Measurements from ENCODE around the gene KSR1. TPM values are rescaled to one million over a fixed set of nuclear protein-coding genes. Genes with fewer than 3 reads are reported as not detected.

The KSR1 gene
- total and polyA plus RNA-seq, 2 of the 4 experiments (the other 2 are of a cell fraction) = 12.5 to 21.9 TPM

DNA sequence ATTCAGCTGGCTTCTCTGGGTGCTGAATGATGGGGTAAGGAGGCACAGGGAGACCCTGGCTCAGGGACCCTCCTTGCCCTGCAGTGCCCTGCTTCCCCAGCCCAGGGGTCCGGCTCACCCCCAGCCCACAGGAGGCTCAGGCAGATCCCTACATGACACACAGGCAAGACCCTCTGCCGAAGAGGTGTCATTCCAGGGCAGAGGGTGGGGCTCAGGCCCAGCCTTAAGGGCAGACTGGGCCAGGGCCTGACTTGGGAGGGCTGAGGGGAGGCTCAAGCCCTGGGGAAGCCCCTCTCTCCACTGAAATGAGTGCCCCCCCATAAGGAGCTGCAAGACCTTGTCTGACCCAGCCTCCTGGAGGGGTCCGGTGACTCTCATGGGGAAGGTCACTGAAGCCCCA lies 30.3 kb upstream of the KSR1 start:
- Histone ChIP-seq H2BK20ac (ENCODE audit: low read depth, low read length) (no peak overlapping the region), H3K4me2 (ENCODE audit: low read depth, low read length) (no peak overlapping the region), H3K27me3 (ENCODE audit: control insufficient read depth, insufficient read depth, low read length) (no peaks in the 10 kb centered on the region), H4K91ac (ENCODE audit: insufficient read depth, low read depth, low read length) (no peak overlapping the region), H3K4me1 (ENCODE audit: control insufficient read depth, insufficient read depth, low read length) (no peaks in the 10 kb centered on the region), H4K5ac (ENCODE audit: low read depth, low read length) (no peak overlapping the region), H2AK5ac (ENCODE audit: low read depth, low read length) (no peak overlapping the region), H3K56ac (ENCODE audit: extremely low read depth, insufficient read depth, low read length) (no peak overlapping the region), H4K20me1 (ENCODE audit: insufficient read depth, low read length) (no peaks in the 10 kb centered on the region; the same call in 1 of the 2 replicates), H2BK120ac (ENCODE audit: low read depth, low read length) (no peak overlapping the region), H3K9me3 (ENCODE audit: control insufficient read depth, insufficient read depth, low read length) (no peaks in the 10 kb centered on the region), H3K36me3 (ENCODE audit: control insufficient read depth, insufficient read depth, low read length) (no peaks in the 10 kb centered on the region), H3K14ac (replicated peaks; ENCODE audit: low read depth, low read length) (no peak overlapping the region), H3K9ac (ENCODE audit: low read depth, low read length) (no peak overlapping the region), H3K79me1 (ENCODE audit: low read depth in 1 of 2, low read length in 2 of 2) (no peaks in the 10 kb centered on the region), H3K4ac (ENCODE audit: low read depth, low read length) (no peak overlapping the region), H2AFZ (replicated peaks; ENCODE audit: low read length, poor library complexity) (no peak overlapping the region), H3K27ac (ENCODE audit: insufficient read depth, low read length) (no peak overlapping the region), H2BK5ac (ENCODE audit: low read depth, low read length, poor library complexity, severe bottlenecking) (no peak overlapping the region), H3K9me1 (ENCODE audit: insufficient read depth, low read length) (no peaks in the 10 kb centered on the region), H3K18ac (ENCODE audit: low read depth, low read length) (no peak overlapping the region), H3K4me3 (ENCODE audit: insufficient read depth, low read depth, low read length) (no peak overlapping the region), H2BK15ac (ENCODE audit: low read depth, low read length) (no peak overlapping the region), H3K23ac (ENCODE audit: low read depth, low read length) (no peak overlapping the region), H4K8ac (ENCODE audit: low read depth in 2 of 2, low read length in 2 of 2) (no peak overlapping the region), H2AK9ac (replicated peaks; ENCODE audit: low read depth, low read length, poor library complexity) (no peak overlapping the region)
- intact Hi-C loops (cut with micrococcal nuclease) = no loop called here
- POLR2A ChIA-PET (ENCODE audit: unreplicated experiment) = no interaction called here
- no peak for ATAC-seq (ENCODE audit: low read depth)
- in situ Hi-C loops (cut with MboI; ENCODE audit: low sequenced_read_pairs) = loop anchor here (25.0 kb wide), 1 partner anchor 189 kb away; no protein-coding TSS in a partner anchor
- dilution Hi-C loops (cut with HindIII; ENCODE audit: low sequenced_read_pairs, unreplicated experiment) = no loop called here
- no peak for DNase-seq
- WGBS, 2 experiments (ENCODE audit: extremely low coverage in 2 of 2, insufficient read length in 1 of 2) = no CpG with 5 or more reads among the region's 3 CpGs
- BruUV-seq (replicated peaks) = no TSS peak
- TF ChIP-seq POLR2A (IDR thresholded peaks at IDR 0.05; ENCODE audit: low read depth, low read length) (no peak), CEBPB (IDR thresholded peaks at IDR 0.05; ENCODE audit: low read depth, low read length) (no peak), FOS (IDR thresholded peaks at IDR 0.05; ENCODE audit: low read depth, low read length) (no peak), RFX5 (IDR thresholded peaks at IDR 0.05; ENCODE audit: low read depth, low read length) (no peak), CHD1 (IDR thresholded peaks at IDR 0.05; ENCODE audit: low read depth, low read length) (no peak), RAD21 (IDR thresholded peaks at IDR 0.05; ENCODE audit: low read length) (no peak), NFE2L2 (IDR thresholded peaks at IDR 0.05; ENCODE audit: low read depth, low read length) (no peak), SMC3 (IDR thresholded peaks at IDR 0.05; ENCODE audit: low read depth, low read length) (no peak), MAZ (IDR thresholded peaks at IDR 0.05; ENCODE audit: borderline replicate concordance, low read depth, low read length) (no peak), MAFK (IDR thresholded peaks at IDR 0.05; ENCODE audit: low read depth, low read length) (no peak), BHLHE40 (IDR thresholded peaks at IDR 0.05; ENCODE audit: low read depth, low read length) (no peak), RCOR1 (IDR thresholded peaks at IDR 0.05; ENCODE audit: insufficient replicate concordance, low read length) (no peak), MXI1 (IDR thresholded peaks at IDR 0.05; ENCODE audit: borderline replicate concordance, low read depth, low read length) (no peak)
- TF ChIP-seq, protein P1, sequence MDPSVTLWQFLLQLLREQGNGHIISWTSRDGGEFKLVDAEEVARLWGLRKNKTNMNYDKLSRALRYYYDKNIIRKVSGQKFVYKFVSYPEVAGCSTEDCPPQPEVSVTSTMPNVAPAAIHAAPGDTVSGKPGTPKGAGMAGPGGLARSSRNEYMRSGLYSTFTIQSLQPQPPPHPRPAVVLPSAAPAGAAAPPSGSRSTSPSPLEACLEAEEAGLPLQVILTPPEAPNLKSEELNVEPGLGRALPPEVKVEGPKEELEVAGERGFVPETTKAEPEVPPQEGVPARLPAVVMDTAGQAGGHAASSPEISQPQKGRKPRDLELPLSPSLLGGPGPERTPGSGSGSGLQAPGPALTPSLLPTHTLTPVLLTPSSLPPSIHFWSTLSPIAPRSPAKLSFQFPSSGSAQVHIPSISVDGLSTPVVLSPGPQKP (IDR thresholded peaks at IDR 0.05; ENCODE audit: borderline replicate concordance, low read depth, low read length) = no peak
- TF ChIP-seq, protein P2, sequence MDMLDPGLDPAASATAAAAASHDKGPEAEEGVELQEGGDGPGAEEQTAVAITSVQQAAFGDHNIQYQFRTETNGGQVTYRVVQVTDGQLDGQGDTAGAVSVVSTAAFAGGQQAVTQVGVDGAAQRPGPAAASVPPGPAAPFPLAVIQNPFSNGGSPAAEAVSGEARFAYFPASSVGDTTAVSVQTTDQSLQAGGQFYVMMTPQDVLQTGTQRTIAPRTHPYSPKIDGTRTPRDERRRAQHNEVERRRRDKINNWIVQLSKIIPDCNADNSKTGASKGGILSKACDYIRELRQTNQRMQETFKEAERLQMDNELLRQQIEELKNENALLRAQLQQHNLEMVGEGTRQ (IDR thresholded peaks at IDR 0.05; ENCODE audit: low read depth, low read length) = no peak
- TF ChIP-seq, protein P3, sequence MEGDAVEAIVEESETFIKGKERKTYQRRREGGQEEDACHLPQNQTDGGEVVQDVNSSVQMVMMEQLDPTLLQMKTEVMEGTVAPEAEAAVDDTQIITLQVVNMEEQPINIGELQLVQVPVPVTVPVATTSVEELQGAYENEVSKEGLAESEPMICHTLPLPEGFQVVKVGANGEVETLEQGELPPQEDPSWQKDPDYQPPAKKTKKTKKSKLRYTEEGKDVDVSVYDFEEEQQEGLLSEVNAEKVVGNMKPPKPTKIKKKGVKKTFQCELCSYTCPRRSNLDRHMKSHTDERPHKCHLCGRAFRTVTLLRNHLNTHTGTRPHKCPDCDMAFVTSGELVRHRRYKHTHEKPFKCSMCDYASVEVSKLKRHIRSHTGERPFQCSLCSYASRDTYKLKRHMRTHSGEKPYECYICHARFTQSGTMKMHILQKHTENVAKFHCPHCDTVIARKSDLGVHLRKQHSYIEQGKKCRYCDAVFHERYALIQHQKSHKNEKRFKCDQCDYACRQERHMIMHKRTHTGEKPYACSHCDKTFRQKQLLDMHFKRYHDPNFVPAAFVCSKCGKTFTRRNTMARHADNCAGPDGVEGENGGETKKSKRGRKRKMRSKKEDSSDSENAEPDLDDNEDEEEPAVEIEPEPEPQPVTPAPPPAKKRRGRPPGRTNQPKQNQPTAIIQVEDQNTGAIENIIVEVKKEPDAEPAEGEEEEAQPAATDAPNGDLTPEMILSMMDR (conservative IDR thresholded peaks at IDR 0.05; ENCODE audit: low read depth, low read length) = no peak
- CTCF ChIA-PET = no interaction called here
